GM18499 (cell line): ENCODE measurements around the gene KLK4.

Experiments
- ATAC-seq: cut with Tn5 transposase; IDR thresholded peaks from one replicate; pipeline ENCODE4 v1.9.1; 2021; ENCODE audit warnings: moderate number of reproducible peaks; ENCODE audit not compliant: insufficient read depth, unreplicated experiment

The KLK4 gene

GRCh38 chr19:50911206-50912101 lies at the start of gene KLK4:
KLK4 (minus strand) TSS chr19:50911395; CDS start chr19:50910738, 657 bp downstream.
- ATAC-seq: no peak

- ATAC-seq: no peak
Measured at GRCh38 chr19:50959731-50960500, 48.7 kb upstream of the KLK4 start.

GRCh38 chr19:50957587-50957986 lies 46.4 kb upstream of the KLK4 start:
- ATAC-seq: no peak

GRCh38 chr19:50952910-50953309 lies 41.7 kb upstream of the KLK4 start, which contains the start of gene KLK5:
KLK5 (minus strand) TSS chr19:50953038; CDS start chr19:50952657, 381 bp downstream.
- ATAC-seq: no peak

GRCh38 chr19:50949861-50950260 lies 38.7 kb upstream of the KLK4 start:
- ATAC-seq: no peak

GRCh38 chr19:50947123-50947522 lies 35.9 kb upstream of the KLK4 start:
- no peak for ATAC-seq

GRCh38 chr19:50944795-50945194 lies 33.6 kb upstream of the KLK4 start:
- no peak for ATAC-seq

GRCh38 chr19:50943074-50943828 lies 32.1 kb upstream of the KLK4 start:
- no peak for ATAC-seq

GRCh38 chr19:50939596-50939995 lies 28.4 kb upstream of the KLK4 start:
- ATAC-seq: no peak

GRCh38 chr19:50933640-50934039 lies 22.4 kb upstream of the KLK4 start:
- no peak for ATAC-seq

GRCh38 chr19:50932690-50933083 lies 21.5 kb upstream of the KLK4 start:
- ATAC-seq: no peak

GRCh38 chr19:50932018-50932689 lies 21.0 kb upstream of the KLK4 start:
- no peak for ATAC-seq

- no peak for ATAC-seq
Measured at GRCh38 chr19:50931023-50931422, 19.8 kb upstream of the KLK4 start.

GRCh38 chr19:50928831-50929230 lies 17.6 kb upstream of the KLK4 start:
- ATAC-seq: no peak

GRCh38 chr19:50926144-50926543 lies 14.9 kb upstream of the KLK4 start:
- no peak for ATAC-seq

GRCh38 chr19:50925734-50926133 lies 14.5 kb upstream of the KLK4 start:
- ATAC-seq: no peak

GRCh38 chr19:50924586-50924985 lies 13.4 kb upstream of the KLK4 start:
- no peak for ATAC-seq

- ATAC-seq: no peak
Measured at GRCh38 chr19:50922317-50922853, 11.2 kb upstream of the KLK4 start.

- no peak for ATAC-seq
Measured at GRCh38 chr19:50921426-50922316, 10.5 kb upstream of the KLK4 start.
